Endothelial cell of umbilical vein (primary cell): ENCODE results near the gene HEATR1. TPM values are rescaled to one million over a fixed set of nuclear protein-coding genes. Genes with fewer than 3 reads are reported as not detected.

Experiments used
- BruUV-seq: library from RNA; stranded (reverse); fragments of 400-500 nt; replicated peaks from 2 replicates; lab custom pipeline; 2021; lab: Mats Ljungman, UMichigan
- CTCF ChIA-PET: fragments of 300-600, 350-600 bp; sonication (Branson Sonifier 250); formaldehyde crosslinking; loops from one replicate; lab custom pipeline; 2021; ENCODE audit warnings: antibody characterized with exemption, inconsistent platforms; lab: Charles Lee
- POLR2A ChIA-PET: fragments of 300-600, 350-600 bp; sonication (Branson Sonifier 250); formaldehyde crosslinking; loops from one replicate; lab custom pipeline; 2021; ENCODE audit warnings: antibody characterized with exemption, inconsistent platforms; lab: Charles Lee
- DNase-seq: peaks from one replicate; pipeline ENCODE4 v3.0.0-alpha.2; 2011; ENCODE audit warnings: low read depth, low spot score
- FAIRE-seq: peaks from 2 replicates; lab custom pipeline; 2011; peaks lifted over from hg19 to GRCh38; lab: Jason Lieb, UNC
- H2AFZ ChIP-seq: 2 replicates; pipeline ENCODE4 v1.6.0; 2012; ENCODE audit warnings: low read depth, low read length, control low read depth, inconsistent platforms
- H3K27ac ChIP-seq: 2 replicates; pipeline ENCODE4 v1.5.1; 2011; ENCODE audit warnings: low read depth, mild to moderate bottlenecking, control low read depth, low read length, moderate library complexity; ENCODE audit not compliant: insufficient read depth
- H3K27me3 ChIP-seq, 2 experiments: 2 replicates each; pipeline versions ENCODE4 v1.6.0 to v1.6.1; 2011; ENCODE audit warnings: low read length in 2 of 2, mixed read lengths in 1 of 2; ENCODE audit not compliant: control insufficient read depth in 2 of 2, insufficient read depth in 2 of 2
- H3K36me3 ChIP-seq, 2 experiments: 2 replicates in 1 of 2; 3 replicates in 1 of 2; pipeline ENCODE4 v1.5.1; 2011; ENCODE audit warnings: low read length in 2 of 2, mild to moderate bottlenecking in 1 of 2, moderate library complexity in 1 of 2; ENCODE audit not compliant: control insufficient read depth in 2 of 2, insufficient read depth in 2 of 2; ENCODE audit errors: extremely low read depth in 1 of 2
- H3K4me1 ChIP-seq: 3 replicates; pipeline ENCODE4 v1.5.1; 2011; ENCODE audit warnings: mild to moderate bottlenecking, low read length; ENCODE audit not compliant: control insufficient read depth, insufficient read depth; ENCODE audit errors: extremely low read depth
- H3K4me2 ChIP-seq: 2 replicates; pipeline ENCODE4 v1.6.1; 2011; ENCODE audit warnings: low read length, control low read depth, mixed read lengths; ENCODE audit not compliant: insufficient read depth
- H3K4me3 ChIP-seq, 3 experiments: fragments of 200-600 bp in 1 of 3; sonication (generic), shearing (Covaris generic) in 1 of 3; replicated peaks in 1 of 3; 2 replicates each; pipeline ENCODE4 v1.5.1; 2011 to 2016; ENCODE audit warnings: control low read depth in 3 of 3, low read length in 3 of 3, mild to moderate bottlenecking in 2 of 3, inconsistent platforms in 1 of 3, low read depth in 1 of 3, moderate library complexity in 1 of 3; ENCODE audit not compliant: insufficient read depth in 1 of 3
- H3K79me2 ChIP-seq: 2 replicates; pipeline ENCODE4 v1.6.0; 2012; ENCODE audit warnings: low read length, inconsistent platforms; ENCODE audit not compliant: control insufficient read depth, insufficient read depth
- H3K9ac ChIP-seq: replicated peaks from 2 replicates; pipeline ENCODE3; 2011; ENCODE audit warnings: low read length, control low read depth; ENCODE audit not compliant: insufficient read depth; ENCODE audit errors: extremely low read depth
- H3K9me1 ChIP-seq: replicated peaks from 3 replicates; pipeline ENCODE4 v1.6.0; 2011; ENCODE audit warnings: mild to moderate bottlenecking, low read length; ENCODE audit not compliant: control insufficient read depth, insufficient read depth; ENCODE audit errors: extremely low read depth
- H3K9me3 ChIP-seq: replicated peaks from 2 replicates; pipeline ENCODE4 v1.5.1; 2012; ENCODE audit warnings: low read length, inconsistent platforms; ENCODE audit not compliant: control insufficient read depth, insufficient read depth
- H4K20me1 ChIP-seq: replicated peaks from 2 replicates; pipeline ENCODE3; 2011; ENCODE audit warnings: mild to moderate bottlenecking, low read length; ENCODE audit not compliant: control insufficient read depth, insufficient read depth; ENCODE audit errors: extremely low read depth
- CTCF ChIP-seq, 2 donors: IDR thresholded peaks; 1 replicate in 1 of 2; 2 replicates in 1 of 2; pipeline ENCODE4 v1.5.1; 2011; ENCODE audit warnings: low read length in 2 of 2, mild to moderate bottlenecking in 2 of 2, moderate library complexity in 2 of 2, control low read depth in 1 of 2, inconsistent platforms in 1 of 2, low read depth in 1 of 2; ENCODE audit not compliant: insufficient read depth in 1 of 2; ENCODE audit errors: extremely low read depth in 1 of 2
- EZH2 ChIP-seq: IDR thresholded peaks from 2 replicates; pipeline ENCODE4 v1.6.1; 2012; ENCODE audit warnings: borderline replicate concordance, low read depth, mild to moderate bottlenecking, moderate library complexity, low read length, inconsistent platforms; ENCODE audit not compliant: severe bottlenecking
- FOS ChIP-seq: IDR thresholded peaks from 2 replicates; pipeline ENCODE4 v1.6.1; 2011; ENCODE audit warnings: mild to moderate bottlenecking, low read length, moderate library complexity, borderline replicate concordance; ENCODE audit not compliant: insufficient read depth
- GATA2 ChIP-seq: IDR thresholded peaks from 2 replicates; pipeline ENCODE4 v1.7.0; 2011; ENCODE audit warnings: low read depth, mild to moderate bottlenecking, moderate library complexity, mixed read lengths, low read length; ENCODE audit not compliant: insufficient read length, insufficient read depth
- JUN ChIP-seq: IDR thresholded peaks from 2 replicates; pipeline ENCODE4 v1.6.1; 2011; ENCODE audit warnings: borderline replicate concordance, low read depth; ENCODE audit not compliant: insufficient read length, insufficient read depth
- MAX ChIP-seq: IDR thresholded peaks from 2 replicates; pipeline ENCODE4 v1.6.1; 2011; ENCODE audit not compliant: insufficient read depth, insufficient read length
- MYC ChIP-seq: IDR thresholded peaks from one replicate; pipeline ENCODE4 v1.6.1; 2011; ENCODE audit warnings: mild to moderate bottlenecking, low read depth, low read length
- POLR2A ChIP-seq: IDR thresholded peaks from 2 replicates; pipeline ENCODE4 v1.6.1; 2012; ENCODE audit warnings: low read depth, mild to moderate bottlenecking, control low read depth, low read length
- POLR2AphosphoS5 ChIP-seq: IDR thresholded peaks from 2 replicates; pipeline ENCODE4 v1.6.1; 2012; ENCODE audit warnings: low read depth, mild to moderate bottlenecking, control low read depth, low read length, moderate library complexity; ENCODE audit not compliant: insufficient read depth
- dilution Hi-C: fragments of 300-500 bp; cut with MboI; formaldehyde crosslinking; loops from one replicate; pipeline ENCODE4 v1.15.0; 2019; ENCODE audit warnings: low sequenced_read_pairs; ENCODE audit not compliant: extremely low pct_ligation_motif_present
- intact Hi-C: fragments of 100-400 bp; cut with micrococcal nuclease; formaldehyde crosslinking; loops from one replicate; pipeline ENCODE4 v1.10.0; 2022
- polyA plus RNA-seq, 4 experiments: library from polyadenylated mRNA; depleted of rRNA in 3 of 4; stranded (reverse) in 3 of 4; unstranded in 1 of 4; fragments of >200 nt; gene quantifications; 2 replicates each; pipeline versions ENCODE4 v1.2.1 to v1.2.3, GENCODE V29; 2011 to 2012; ENCODE audit warnings: missing spikeins in 1 of 4
- total RNA-seq: library from RNA; stranded (reverse); gene quantifications from 2 replicates; pipeline ENCODE4 v1.2.3, GENCODE V29; 2021

The HEATR1 gene
- total and polyA plus RNA-seq, 2 donors (not counting 3 experiments of a cell fraction or from before 2014, with no cell fraction given) = 8.4 to 62.0 TPM

GRCh38 chr1:236526079-236526478, 78.2 kb downstream of the HEATR1 start:
- POLR2A ChIA-PET = no interaction called here
- no peak for DNase-seq
- Histone ChIP-seq H3K9me3 (no peaks in the 10 kb centered on the region), H3K4me2 (no peak overlapping the region), H3K9me1 (no peaks in the 10 kb centered on the region), H3K27ac (no peak overlapping the region), H3K9ac (no peak overlapping the region), H3K79me2 (peaks cover 7% of the 10 kb centered on the region), H3K4me3 (no peak overlapping the region), H4K20me1 (no peaks in the 10 kb centered on the region), H2AFZ (no peak overlapping the region), H3K4me1 (no peaks in the 10 kb centered on the region), H3K27me3 (no peaks in the 10 kb centered on the region), H3K36me3 (no peaks in the 10 kb centered on the region)
- dilution Hi-C loops (no loop called here), intact Hi-C loops (loop anchor here (10.0 kb wide), 1 partner anchor 541 kb away; no protein-coding TSS in a partner anchor)
- no peak for FAIRE-seq
- CTCF ChIA-PET = interaction anchor here (1.1 kb wide), 1 partner anchor 417 kb away, joined by 3 read pairs; no protein-coding TSS in a partner anchor
- TF ChIP-seq JUN (no peak), CTCF (IDR thresholded peaks at IDR 0.05; ENCODE audit: extremely low read depth in 1 of 2, insufficient read depth in 1 of 2, low read depth in 1 of 2, low read length in 2 of 2) (no peak), GATA2 (no peak), MYC (no peak), FOS (no peak), POLR2AphosphoS5 (no peak), MAX (no peak), EZH2 (no peak), POLR2A (no peak)
- BruUV-seq = no TSS peak
